Endothelial cell of umbilical vein (primary cell): ENCODE results near the gene CNNM2. TPM values are rescaled to one million over a fixed set of nuclear protein-coding genes. Genes with fewer than 3 reads are reported as not detected.

Source experiments
- BruUV-seq: library from RNA; stranded (reverse); fragments of 400-500 nt; replicated peaks from 2 replicates; lab custom pipeline; 2021; lab: Mats Ljungman, UMichigan
- CTCF ChIA-PET: fragments of 300-600, 350-600 bp; sonication (Branson Sonifier 250); formaldehyde crosslinking; loops from one replicate; lab custom pipeline; 2021; ENCODE audit warnings: antibody characterized with exemption, inconsistent platforms; lab: Charles Lee
- POLR2A ChIA-PET: fragments of 300-600, 350-600 bp; sonication (Branson Sonifier 250); formaldehyde crosslinking; loops from one replicate; lab custom pipeline; 2021; ENCODE audit warnings: antibody characterized with exemption, inconsistent platforms; lab: Charles Lee
- DNase-seq: peaks from one replicate; pipeline ENCODE4 v3.0.0-alpha.2; 2011; ENCODE audit warnings: low read depth, low spot score
- FAIRE-seq: peaks from 2 replicates; lab custom pipeline; 2011; peaks lifted over from hg19 to GRCh38; lab: Jason Lieb, UNC
- H2AFZ ChIP-seq: 2 replicates; pipeline ENCODE4 v1.6.0; 2012; ENCODE audit warnings: low read depth, low read length, control low read depth, inconsistent platforms
- H3K27ac ChIP-seq: 2 replicates; pipeline ENCODE4 v1.5.1; 2011; ENCODE audit warnings: low read depth, mild to moderate bottlenecking, control low read depth, low read length, moderate library complexity; ENCODE audit not compliant: insufficient read depth
- H3K27me3 ChIP-seq, 2 experiments: 2 replicates each; pipeline versions ENCODE4 v1.6.0 to v1.6.1; 2011; ENCODE audit warnings: low read length in 2 of 2, mixed read lengths in 1 of 2; ENCODE audit not compliant: control insufficient read depth in 2 of 2, insufficient read depth in 2 of 2
- H3K36me3 ChIP-seq, 2 experiments: 2 replicates in 1 of 2; 3 replicates in 1 of 2; pipeline ENCODE4 v1.5.1; 2011; ENCODE audit warnings: low read length in 2 of 2, mild to moderate bottlenecking in 1 of 2, moderate library complexity in 1 of 2; ENCODE audit not compliant: control insufficient read depth in 2 of 2, insufficient read depth in 2 of 2; ENCODE audit errors: extremely low read depth in 1 of 2
- H3K4me1 ChIP-seq: 3 replicates; pipeline ENCODE4 v1.5.1; 2011; ENCODE audit warnings: mild to moderate bottlenecking, low read length; ENCODE audit not compliant: control insufficient read depth, insufficient read depth; ENCODE audit errors: extremely low read depth
- H3K4me2 ChIP-seq: 2 replicates; pipeline ENCODE4 v1.6.1; 2011; ENCODE audit warnings: low read length, control low read depth, mixed read lengths; ENCODE audit not compliant: insufficient read depth
- H3K4me3 ChIP-seq, 3 experiments: fragments of 200-600 bp in 1 of 3; sonication (generic), shearing (Covaris generic) in 1 of 3; replicated peaks in 1 of 3; 2 replicates each; pipeline ENCODE4 v1.5.1; 2011 to 2016; ENCODE audit warnings: control low read depth in 3 of 3, low read length in 3 of 3, mild to moderate bottlenecking in 2 of 3, inconsistent platforms in 1 of 3, low read depth in 1 of 3, moderate library complexity in 1 of 3; ENCODE audit not compliant: insufficient read depth in 1 of 3
- H3K79me2 ChIP-seq: 2 replicates; pipeline ENCODE4 v1.6.0; 2012; ENCODE audit warnings: low read length, inconsistent platforms; ENCODE audit not compliant: control insufficient read depth, insufficient read depth
- H3K9ac ChIP-seq: replicated peaks from 2 replicates; pipeline ENCODE3; 2011; ENCODE audit warnings: low read length, control low read depth; ENCODE audit not compliant: insufficient read depth; ENCODE audit errors: extremely low read depth
- H3K9me1 ChIP-seq: replicated peaks from 3 replicates; pipeline ENCODE4 v1.6.0; 2011; ENCODE audit warnings: mild to moderate bottlenecking, low read length; ENCODE audit not compliant: control insufficient read depth, insufficient read depth; ENCODE audit errors: extremely low read depth
- H3K9me3 ChIP-seq: replicated peaks from 2 replicates; pipeline ENCODE4 v1.5.1; 2012; ENCODE audit warnings: low read length, inconsistent platforms; ENCODE audit not compliant: control insufficient read depth, insufficient read depth
- H4K20me1 ChIP-seq: replicated peaks from 2 replicates; pipeline ENCODE3; 2011; ENCODE audit warnings: mild to moderate bottlenecking, low read length; ENCODE audit not compliant: control insufficient read depth, insufficient read depth; ENCODE audit errors: extremely low read depth
- EZH2 ChIP-seq: IDR thresholded peaks from 2 replicates; pipeline ENCODE4 v1.6.1; 2012; ENCODE audit warnings: borderline replicate concordance, low read depth, mild to moderate bottlenecking, moderate library complexity, low read length, inconsistent platforms; ENCODE audit not compliant: severe bottlenecking
- FOS ChIP-seq: IDR thresholded peaks from 2 replicates; pipeline ENCODE4 v1.6.1; 2011; ENCODE audit warnings: mild to moderate bottlenecking, low read length, moderate library complexity, borderline replicate concordance; ENCODE audit not compliant: insufficient read depth
- GATA2 ChIP-seq: IDR thresholded peaks from 2 replicates; pipeline ENCODE4 v1.7.0; 2011; ENCODE audit warnings: low read depth, mild to moderate bottlenecking, moderate library complexity, mixed read lengths, low read length; ENCODE audit not compliant: insufficient read length, insufficient read depth
- JUN ChIP-seq: IDR thresholded peaks from 2 replicates; pipeline ENCODE4 v1.6.1; 2011; ENCODE audit warnings: borderline replicate concordance, low read depth; ENCODE audit not compliant: insufficient read length, insufficient read depth
- MAX ChIP-seq: IDR thresholded peaks from 2 replicates; pipeline ENCODE4 v1.6.1; 2011; ENCODE audit not compliant: insufficient read depth, insufficient read length
- MYC ChIP-seq: IDR thresholded peaks from one replicate; pipeline ENCODE4 v1.6.1; 2011; ENCODE audit warnings: mild to moderate bottlenecking, low read depth, low read length
- POLR2A ChIP-seq: IDR thresholded peaks from 2 replicates; pipeline ENCODE4 v1.6.1; 2012; ENCODE audit warnings: low read depth, mild to moderate bottlenecking, control low read depth, low read length
- POLR2AphosphoS5 ChIP-seq: IDR thresholded peaks from 2 replicates; pipeline ENCODE4 v1.6.1; 2012; ENCODE audit warnings: low read depth, mild to moderate bottlenecking, control low read depth, low read length, moderate library complexity; ENCODE audit not compliant: insufficient read depth
- dilution Hi-C: fragments of 300-500 bp; cut with MboI; formaldehyde crosslinking; loops from one replicate; pipeline ENCODE4 v1.15.0; 2019; ENCODE audit warnings: low sequenced_read_pairs; ENCODE audit not compliant: extremely low pct_ligation_motif_present
- intact Hi-C: fragments of 100-400 bp; cut with micrococcal nuclease; formaldehyde crosslinking; loops from one replicate; pipeline ENCODE4 v1.10.0; 2022
- polyA plus RNA-seq, 4 experiments: library from polyadenylated mRNA; depleted of rRNA in 3 of 4; stranded (reverse) in 3 of 4; unstranded in 1 of 4; fragments of >200 nt; gene quantifications; 2 replicates each; pipeline versions ENCODE4 v1.2.1 to v1.2.3, GENCODE V29; 2011 to 2012; ENCODE audit warnings: missing spikeins in 1 of 4
- total RNA-seq: library from RNA; stranded (reverse); gene quantifications from 2 replicates; pipeline ENCODE4 v1.2.3, GENCODE V29; 2021
- TF ChIP-seq, protein P1 (sequence below), 2 donors: IDR thresholded peaks; 1 replicate in 1 of 2; 2 replicates in 1 of 2; pipeline ENCODE4 v1.5.1; 2011; ENCODE audit warnings: low read length in 2 of 2, mild to moderate bottlenecking in 2 of 2, moderate library complexity in 2 of 2, control low read depth in 1 of 2, inconsistent platforms in 1 of 2, low read depth in 1 of 2; ENCODE audit not compliant: insufficient read depth in 1 of 2; ENCODE audit errors: extremely low read depth in 1 of 2

The CNNM2 gene
- total and polyA plus RNA-seq, 2 donors (not counting 3 experiments of a cell fraction or from before 2014, with no cell fraction given), result 1.9 to 3.0 TPM

DNA sequence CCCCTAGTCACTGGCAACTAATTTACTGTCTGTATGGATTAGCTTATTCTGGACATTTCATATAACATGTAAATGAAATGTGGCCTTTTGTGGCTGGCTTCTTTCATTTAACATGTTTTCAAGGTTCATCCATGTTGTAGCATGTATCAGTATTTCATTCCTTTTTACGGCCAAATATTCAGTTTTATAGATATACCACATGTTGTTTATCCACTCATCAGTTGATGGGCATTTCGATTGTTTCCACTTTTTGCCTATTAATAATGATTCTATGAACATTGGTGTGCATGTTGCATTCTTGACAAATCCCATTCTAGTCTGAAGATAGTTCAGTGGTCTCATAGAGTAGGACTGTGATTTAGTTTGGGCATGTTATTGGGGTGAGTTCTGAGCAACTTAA is 12.6 kb downstream of the CNNM2 start:
- no peaks in the 10 kb centered on the region for H4K20me1 ChIP-seq
- dilution Hi-C loops (no loop called here), intact Hi-C loops (no loop called here)
- H3K27me3 ChIP-seq, result no peaks in the 10 kb centered on the region
- TF ChIP-seq MYC, result no peak
- no peak for TF ChIP-seq GATA2
- TF ChIP-seq POLR2AphosphoS5, result no peak
- TF ChIP-seq, protein P1, sequence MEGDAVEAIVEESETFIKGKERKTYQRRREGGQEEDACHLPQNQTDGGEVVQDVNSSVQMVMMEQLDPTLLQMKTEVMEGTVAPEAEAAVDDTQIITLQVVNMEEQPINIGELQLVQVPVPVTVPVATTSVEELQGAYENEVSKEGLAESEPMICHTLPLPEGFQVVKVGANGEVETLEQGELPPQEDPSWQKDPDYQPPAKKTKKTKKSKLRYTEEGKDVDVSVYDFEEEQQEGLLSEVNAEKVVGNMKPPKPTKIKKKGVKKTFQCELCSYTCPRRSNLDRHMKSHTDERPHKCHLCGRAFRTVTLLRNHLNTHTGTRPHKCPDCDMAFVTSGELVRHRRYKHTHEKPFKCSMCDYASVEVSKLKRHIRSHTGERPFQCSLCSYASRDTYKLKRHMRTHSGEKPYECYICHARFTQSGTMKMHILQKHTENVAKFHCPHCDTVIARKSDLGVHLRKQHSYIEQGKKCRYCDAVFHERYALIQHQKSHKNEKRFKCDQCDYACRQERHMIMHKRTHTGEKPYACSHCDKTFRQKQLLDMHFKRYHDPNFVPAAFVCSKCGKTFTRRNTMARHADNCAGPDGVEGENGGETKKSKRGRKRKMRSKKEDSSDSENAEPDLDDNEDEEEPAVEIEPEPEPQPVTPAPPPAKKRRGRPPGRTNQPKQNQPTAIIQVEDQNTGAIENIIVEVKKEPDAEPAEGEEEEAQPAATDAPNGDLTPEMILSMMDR (IDR thresholded peaks at IDR 0.05; ENCODE audit: extremely low read depth in 1 of 2, insufficient read depth in 1 of 2, low read depth in 1 of 2, low read length in 2 of 2), result no peak
- TF ChIP-seq EZH2, result no peak
- no peak for TF ChIP-seq JUN
- TF ChIP-seq MAX, result no peak
- TF ChIP-seq FOS, result no peak
- no peak for TF ChIP-seq POLR2A
- no peak overlapping the region for H3K4me3 ChIP-seq
- FAIRE-seq (no peak), DNase-seq (no peak)
- H3K9me3 ChIP-seq, result no peaks in the 10 kb centered on the region
- H3K9me1 ChIP-seq, result no peaks in the 10 kb centered on the region
- ChIA-PET POLR2A (no interaction called here), CTCF (interaction anchor here (1.7 kb wide), 1 partner anchor 314 kb away, joined by 6 read pairs; no protein-coding TSS in a partner anchor)
- H3K4me1 ChIP-seq, result no peaks in the 10 kb centered on the region
- no TSS peak for BruUV-seq
- H3K4me2 ChIP-seq, result no peak overlapping the region
- H3K9ac ChIP-seq, result no peak overlapping the region
- no peaks in the 10 kb centered on the region for H3K36me3 ChIP-seq
- H3K79me2 ChIP-seq, result no peaks in the 10 kb centered on the region
- H2AFZ ChIP-seq, result no peak overlapping the region
- no peak overlapping the region for H3K27ac ChIP-seq
